K562 (cell line): ENCODE results near the gene GPSM3. TPM values are rescaled to one million over a fixed set of nuclear protein-coding genes. Genes with fewer than 3 reads are reported as not detected.

Experiments used
- CC2D1A ChIP-seq: fragments of 450-650 bp; IDR thresholded peaks from 2 replicates; pipeline ENCODE4 v1.6.1; 2017; ENCODE audit warnings: mild to moderate bottlenecking
- CEBPG ChIP-seq, 3 experiments: fragments of 200-800 bp in 1 of 3; sonication (Bioruptor generic) in 1 of 3; sonication (generic) in 1 of 3; formaldehyde crosslinking in 1 of 3; IDR thresholded peaks in 2 of 3; conservative IDR thresholded peaks in 1 of 3; 2 replicates each; pipeline versions ENCODE4 v1.6.1 to v1.8.0; 2016 to 2022; ENCODE audit warnings: missing compliant biosample characterization in 2 of 3, missing genetic modification characterization in 2 of 3, mild to moderate bottlenecking in 1 of 3, missing genetic modification reagents in 1 of 3
- EZH2 ChIP-seq: IDR thresholded peaks from 2 replicates; pipeline ENCODE4 v1.6.1; 2012; ENCODE audit warnings: low read depth, mild to moderate bottlenecking, inconsistent platforms, low read length, borderline replicate concordance
- GTF2E2 ChIP-seq: fragments of 200-800 bp; sonication (Bioruptor generic); IDR thresholded peaks from 2 replicates; pipeline ENCODE4 v1.6.1; 2016; ENCODE audit warnings: missing genetic modification characterization, missing compliant biosample characterization
- HDAC8 ChIP-seq: fragments of 450-650 bp; IDR thresholded peaks from 2 replicates; pipeline ENCODE4 v1.6.1; 2016; ENCODE audit warnings: mild to moderate bottlenecking, missing genetic modification characterization, moderate library complexity, missing compliant biosample characterization
- HDGF ChIP-seq: fragments of 450-650 bp; IDR thresholded peaks from 2 replicates; pipeline ENCODE4 v1.6.1; 2016
- KLF13 ChIP-seq: fragments of 450-650 bp; IDR thresholded peaks from 2 replicates; pipeline ENCODE4 v1.6.1; 2016; ENCODE audit warnings: missing genetic modification characterization, low read depth, mild to moderate bottlenecking, missing compliant biosample characterization, moderate library complexity, borderline replicate concordance
- MCM2 ChIP-seq: fragments of 450-650 bp; IDR thresholded peaks from 2 replicates; pipeline ENCODE4 v1.6.1; 2017; ENCODE audit warnings: low read depth, mild to moderate bottlenecking
- MTF1 ChIP-seq: fragments of 250-450 bp; sonication (Bioruptor Pico); IDR thresholded peaks from 2 replicates; pipeline ENCODE4 v1.9.0; 2021; ENCODE audit warnings: moderate library complexity, mild to moderate bottlenecking, inconsistent platforms, borderline replicate concordance
- NFXL1 ChIP-seq: fragments of 450-650 bp; formaldehyde crosslinking; IDR thresholded peaks from 2 replicates; pipeline ENCODE4 v1.4.0; 2021; ENCODE audit warnings: mild to moderate bottlenecking
- POLR2G ChIP-seq: fragments of 200-400 bp; formaldehyde crosslinking; IDR thresholded peaks from 2 replicates; pipeline ENCODE4 v1.6.1; 2017; ENCODE audit warnings: low read depth, mild to moderate bottlenecking, antibody characterized with exemption, low read length, moderate library complexity
- RFX5 ChIP-seq: IDR thresholded peaks from 2 replicates; pipeline ENCODE4 v1.6.1; 2011; ENCODE audit warnings: low read depth, mild to moderate bottlenecking, improper control_type of control experiment, low read length
- SMAD2 ChIP-seq: fragments of 150-350 bp; IDR thresholded peaks from 2 replicates; pipeline ENCODE4 v1.6.1; 2014; ENCODE audit warnings: low read depth, mild to moderate bottlenecking, low read length
- STAT5B ChIP-seq: fragments of 250-450 bp; sonication (Bioruptor Pico); IDR thresholded peaks from 2 replicates; pipeline ENCODE4 v1.8.0; 2021; ENCODE audit warnings: mild to moderate bottlenecking, inconsistent platforms
- TAF7 ChIP-seq: fragments of 450-650 bp; IDR thresholded peaks from 2 replicates; pipeline ENCODE4 v1.6.1; 2016; ENCODE audit warnings: missing genetic modification characterization, missing compliant biosample characterization
- TBL1XR1 ChIP-seq, 2 experiments: IDR thresholded peaks; 2 replicates each; pipeline ENCODE4 v1.6.1; 2012; ENCODE audit warnings: improper control_type of control experiment in 2 of 2, low read length in 2 of 2, mild to moderate bottlenecking in 1 of 2
- XRCC4 ChIP-seq: IDR thresholded peaks from one replicate; pipeline ENCODE4 v1.6.1; 2011; ENCODE audit not compliant: insufficient read depth, insufficient read length; ENCODE audit errors: extremely low read depth
- ZKSCAN3 ChIP-seq: fragments of 250-450 bp; sonication (Bioruptor Pico); IDR thresholded peaks from 2 replicates; pipeline ENCODE4 v1.4.0; 2020
- ZNF584 ChIP-seq: fragments of 200-800 bp; sonication (Bioruptor generic); IDR thresholded peaks from 2 replicates; pipeline ENCODE4 v1.6.1; 2016; ENCODE audit warnings: low read depth, mild to moderate bottlenecking, missing genetic modification characterization, missing compliant biosample characterization
- ZNF668 ChIP-seq: fragments of 250-450 bp; sonication (Bioruptor Pico); IDR thresholded peaks from 2 replicates; pipeline ENCODE4 v1.8.0; 2022; ENCODE audit warnings: mild to moderate bottlenecking, inconsistent platforms
- polyA plus RNA-seq, 8 experiments: library from polyadenylated mRNA; depleted of rRNA in 4 of 8; stranded (reverse) in 5 of 8; unstranded in 3 of 8; fragments of >200 nt; fragmentation: Nextera tagmentation in 2 of 8; fragmentation: Illumina TruSeq in 1 of 8; extraction: Ambion mirVana in 2 of 8; extraction: Trizol in 1 of 8; gene quantifications; 2 replicates each; pipeline versions ENCODE4 v1.2.1 to v1.2.3, GENCODE V29; 2011 to 2014; ENCODE audit warnings: inconsistent platforms in 1 of 8, missing spikeins in 1 of 8
- total RNA-seq, 7 experiments: library from RNA; depleted of rRNA in 6 of 7; stranded (reverse); fragments of >200 nt in 6 of 7; fragmentation: Illumina TruSeq in 2 of 7; extraction: Trizol in 2 of 7; gene quantifications; 2 replicates each; pipeline versions ENCODE4 v1.2.1 to v1.2.3, GENCODE V29; 2011 to 2021; ENCODE audit warnings: low replicate concordance in 1 of 7
- TF ChIP-seq, protein P1 (sequence below): fragments of 450-650 bp; formaldehyde crosslinking; IDR thresholded peaks from 2 replicates; pipeline ENCODE4 v1.4.0; 2020; ENCODE audit warnings: mild to moderate bottlenecking, moderate library complexity
- TF ChIP-seq, protein P2 (sequence below): fragments of 450-650 bp; formaldehyde crosslinking; IDR thresholded peaks from 2 replicates; pipeline ENCODE4 v1.4.0; 2022; ENCODE audit warnings: missing genetic modification characterization
- TF ChIP-seq, protein P3 (sequence below): fragments of 450-650 bp; formaldehyde crosslinking; IDR thresholded peaks from 2 replicates; pipeline ENCODE4 v1.4.0; 2022; ENCODE audit warnings: mild to moderate bottlenecking, moderate library complexity

Gene GPSM3
- total and polyA plus RNA-seq, 9 of the 15 experiments (the other 6 are each of a cell fraction or from before 2014, with no cell fraction given) = 5.3 to 42.6 (median 24.4) TPM

DNA sequence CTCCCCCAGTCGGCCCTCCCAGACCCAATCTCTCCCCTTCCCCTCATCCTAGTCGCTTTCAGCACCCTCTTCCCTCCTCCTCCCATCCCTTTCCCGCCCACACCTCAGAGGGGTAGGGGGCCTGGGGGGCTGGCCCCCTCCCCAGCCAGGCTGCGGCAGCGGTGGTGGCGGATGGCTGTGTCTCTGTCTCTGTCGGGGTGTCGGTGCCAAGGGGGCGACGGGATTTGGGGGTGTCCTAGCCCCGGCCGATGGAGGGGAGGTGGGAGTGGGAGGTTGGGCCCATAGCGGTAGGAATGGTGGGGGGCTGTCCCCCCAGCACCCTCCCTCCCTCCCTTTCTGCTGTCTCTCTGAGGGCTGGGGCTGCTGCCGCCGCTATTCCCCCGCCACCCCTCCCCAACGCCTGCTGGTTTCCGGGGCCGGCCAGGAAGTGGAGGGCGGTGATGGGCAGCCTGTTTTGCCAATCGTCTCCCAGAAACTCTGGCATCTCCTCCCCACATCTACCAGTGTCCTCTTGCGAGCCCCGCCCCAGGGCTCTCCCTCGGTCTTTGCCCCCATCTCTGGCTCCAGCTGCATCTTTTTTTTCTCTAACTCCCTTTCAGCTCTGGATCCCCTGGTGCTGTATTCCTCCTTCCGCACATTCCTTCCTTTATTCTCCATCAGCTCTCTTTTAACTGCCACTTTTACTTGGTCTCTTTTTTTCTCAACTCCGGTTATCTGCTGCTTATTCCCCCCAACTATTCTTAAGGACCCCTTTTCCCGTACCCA, 16.6 kb downstream of the GPSM3 start, which contains the start of gene AGPAT1 (continued):
- peak; percentile 93; the same call in 1 of the 2 replicates for TF ChIP-seq HDGF
- no peak for TF ChIP-seq ZNF668 (CRISPR knock-in tag)
- no peak for TF ChIP-seq MCM2
- no peak for TF ChIP-seq STAT5B
- TF ChIP-seq MTF1 (CRISPR knock-in tag) = no peak
- TF ChIP-seq RFX5 = no peak
- peak; percentile 45; the same call in 1 of the 2 replicates for TF ChIP-seq CC2D1A
- TF ChIP-seq HDAC8 (tag) = no peak
- TF ChIP-seq TAF7 (tag) = no peak
- TF ChIP-seq TBL1XR1 (IDR thresholded peaks at IDR 0.05; ENCODE audit: low read length in 2 of 2) = no peak
- no peak for TF ChIP-seq ZNF584
- TF ChIP-seq ZKSCAN3 (CRISPR knock-in tag) = no peak
- no peak for TF ChIP-seq XRCC4
- TF ChIP-seq POLR2G = peak; percentile 78
- no peak for TF ChIP-seq KLF13 (tag)
- no peak for TF ChIP-seq SMAD2
- TF ChIP-seq GTF2E2 = no peak
- TF ChIP-seq, protein P1, sequence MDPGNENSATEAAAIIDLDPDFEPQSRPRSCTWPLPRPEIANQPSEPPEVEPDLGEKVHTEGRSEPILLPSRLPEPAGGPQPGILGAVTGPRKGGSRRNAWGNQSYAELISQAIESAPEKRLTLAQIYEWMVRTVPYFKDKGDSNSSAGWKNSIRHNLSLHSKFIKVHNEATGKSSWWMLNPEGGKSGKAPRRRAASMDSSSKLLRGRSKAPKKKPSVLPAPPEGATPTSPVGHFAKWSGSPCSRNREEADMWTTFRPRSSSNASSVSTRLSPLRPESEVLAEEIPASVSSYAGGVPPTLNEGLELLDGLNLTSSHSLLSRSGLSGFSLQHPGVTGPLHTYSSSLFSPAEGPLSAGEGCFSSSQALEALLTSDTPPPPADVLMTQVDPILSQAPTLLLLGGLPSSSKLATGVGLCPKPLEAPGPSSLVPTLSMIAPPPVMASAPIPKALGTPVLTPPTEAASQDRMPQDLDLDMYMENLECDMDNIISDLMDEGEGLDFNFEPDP (CRISPR knock-in tag) = no peak
- TF ChIP-seq, protein P2, sequence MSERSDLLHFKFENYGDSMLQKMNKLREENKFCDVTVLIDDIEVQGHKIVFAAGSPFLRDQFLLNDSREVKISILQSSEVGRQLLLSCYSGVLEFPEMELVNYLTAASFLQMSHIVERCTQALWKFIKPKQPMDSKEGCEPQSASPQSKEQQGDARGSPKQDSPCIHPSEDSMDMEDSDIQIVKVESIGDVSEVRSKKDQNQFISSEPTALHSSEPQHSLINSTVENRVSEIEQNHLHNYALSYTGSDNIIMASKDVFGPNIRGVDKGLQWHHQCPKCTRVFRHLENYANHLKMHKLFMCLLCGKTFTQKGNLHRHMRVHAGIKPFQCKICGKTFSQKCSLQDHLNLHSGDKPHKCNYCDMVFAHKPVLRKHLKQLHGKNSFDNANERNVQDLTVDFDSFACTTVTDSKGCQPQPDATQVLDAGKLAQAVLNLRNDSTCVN (CRISPR knock-in tag) = 0 out of 2 replicates have a peak, but pooled peaks have one; percentile 20
- 0 out of 2 replicates have a peak, but pooled peaks have one; percentile 14 for TF ChIP-seq CEBPG (CRISPR knock-in tag; IDR thresholded peaks at IDR 0.05)
- no peak for TF ChIP-seq CEBPG (tag; conservative IDR thresholded peaks at IDR 0.05 in 1 of 2, IDR thresholded peaks at IDR 0.05 in 1 of 2)
- TF ChIP-seq, protein P3, sequence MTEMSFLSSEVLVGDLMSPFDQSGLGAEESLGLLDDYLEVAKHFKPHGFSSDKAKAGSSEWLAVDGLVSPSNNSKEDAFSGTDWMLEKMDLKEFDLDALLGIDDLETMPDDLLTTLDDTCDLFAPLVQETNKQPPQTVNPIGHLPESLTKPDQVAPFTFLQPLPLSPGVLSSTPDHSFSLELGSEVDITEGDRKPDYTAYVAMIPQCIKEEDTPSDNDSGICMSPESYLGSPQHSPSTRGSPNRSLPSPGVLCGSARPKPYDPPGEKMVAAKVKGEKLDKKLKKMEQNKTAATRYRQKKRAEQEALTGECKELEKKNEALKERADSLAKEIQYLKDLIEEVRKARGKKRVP (CRISPR knock-in tag) = no peak
- TF ChIP-seq EZH2 = no peak
- TF ChIP-seq NFXL1 (CRISPR knock-in tag) = no peak
